Coronary artery (tissue), 2 donors: Measurements from ENCODE around the gene CRYBA2.
A peak's percentile ranks its signal among the peaks of the same experiment; 100 is the strongest.

Experiments used
- DNase-seq: peaks from one replicate; pipeline ENCODE4 v3.0.0-alpha.2; 2017; ENCODE audit warnings: low spot score
- H3K27ac ChIP-seq, 2 donors: fragments of 200-600 bp; sonication (generic); one replicate each; pipeline ENCODE4 v1.5.1; 2016 to 2019
- H3K4me3 ChIP-seq: fragments of 200-600 bp; sonication (generic); 2 replicates; pipeline ENCODE4 v1.5.1; 2016; ENCODE audit warnings: mild to moderate bottlenecking, moderate library complexity
- CTCF ChIP-seq: fragments of 200-600 bp; sonication (generic); IDR thresholded peaks from one replicate; pipeline ENCODE4 v1.5.1; 2019; ENCODE audit warnings: antibody characterized with exemption

The CRYBA2 gene

GRCh38 chr2:218986148-218986761 is 7.0 kb downstream of the CRYBA2 start:
- TF ChIP-seq CTCF: no peak
- DNase-seq: no peak
- no peak overlapping the region for H3K27ac ChIP-seq

GRCh38 chr2:218985325-218986091 is 7.7 kb downstream of the CRYBA2 start:
- Histone ChIP-seq H3K4me3 (peak overlapping the region; percentile 46), H3K27ac (no peak overlapping the region)
- no peak for DNase-seq
- TF ChIP-seq CTCF: no peak

More at GRCh38 chr2:218986148-218986761, 7.0 kb downstream of the CRYBA2 start:
- no peak overlapping the region for H3K4me3 ChIP-seq

- DNase-seq: no peak
- no peak for TF ChIP-seq CTCF
- no peak within 1 kb of the TSS for H3K27ac ChIP-seq
- peak within 1 kb of the TSS; percentile 46 for H3K4me3 ChIP-seq
Measured at GRCh38 chr2:218985021-218985324, 8.2 kb downstream of the CRYBA2 start, which contains the start of gene FEV. TSS of gene FEV (minus strand) at chr2:218985184. CDS start at chr2:218985075, 109 bp downstream.

GRCh38 chr2:218984239-218985020 is 8.8 kb downstream of the CRYBA2 start:
- Histone ChIP-seq H3K4me3 (peak overlapping the region; percentile 46), H3K27ac (no peak overlapping the region)
- no peak for DNase-seq
- TF ChIP-seq CTCF: no peak

GRCh38 chr2:218983934-218984238 is 9.3 kb downstream of the CRYBA2 start:
- peak overlapping the region; percentile 46 for H3K4me3 ChIP-seq

GRCh38 chr2:218983263-218983933 is 9.8 kb downstream of the CRYBA2 start:
- DNase-seq: no peak
- H3K27ac ChIP-seq: no peak overlapping the region
- TF ChIP-seq CTCF: no peak
- H3K4me3 ChIP-seq: no peak overlapping the region

More at GRCh38 chr2:218983934-218984238, 9.3 kb downstream of the CRYBA2 start:
- no peak overlapping the region for H3K27ac ChIP-seq
- no peak for TF ChIP-seq CTCF
- no peak for DNase-seq
